HG02884 (cell line): ENCODE results near the gene TBX4.
A peak's percentile ranks its signal among the peaks of the same experiment; 100 is the strongest.

ENCODE experiments used
- ATAC-seq: cut with Tn5 transposase; IDR thresholded peaks from one replicate; pipeline ENCODE4 v1.9.1; 2021; ENCODE audit warnings: mild to moderate bottlenecking, moderate library complexity; ENCODE audit not compliant: unreplicated experiment

The TBX4 gene

GRCh38 chr17:61452301-61453290 lies at the start of gene TBX4:
Gene TBX4, plus strand, starts transcription at chr17:61452422. Its CDS starts 4,069 bp downstream, at chr17:61456491.
- ATAC-seq: no peak

- no peak for ATAC-seq
Observed at GRCh38 chr17:61402978-61403800, 49.0 kb upstream of the TBX4 start.

GRCh38 chr17:61403801-61404662 lies 48.2 kb upstream of the TBX4 start:
- no peak for ATAC-seq

- ATAC-seq: no peak
Observed at GRCh38 chr17:61404663-61404912, 47.6 kb upstream of the TBX4 start.

- ATAC-seq: no peak
Observed at GRCh38 chr17:61404913-61405685, 47.1 kb upstream of the TBX4 start.

- no peak for ATAC-seq
Observed at GRCh38 chr17:61405686-61406536, 46.3 kb upstream of the TBX4 start.

- ATAC-seq: no peak
Observed at GRCh38 chr17:61406537-61406845, 45.7 kb upstream of the TBX4 start.

- no peak for ATAC-seq
Observed at GRCh38 chr17:61406971-61407911, 45.0 kb upstream of the TBX4 start.

- no peak for ATAC-seq
Observed at GRCh38 chr17:61408151-61409041, 43.8 kb upstream of the TBX4 start.

GRCh38 chr17:61409301-61410112 lies 42.7 kb upstream of the TBX4 start:
- ATAC-seq: no peak

GRCh38 chr17:61410141-61411010 lies 41.8 kb upstream of the TBX4 start:
- ATAC-seq: no peak

- no peak for ATAC-seq
Observed at GRCh38 chr17:61411011-61411260, 41.3 kb upstream of the TBX4 start.

- peak; percentile 13 for ATAC-seq
Observed at GRCh38 chr17:61411261-61412142, 40.7 kb upstream of the TBX4 start.

GRCh38 chr17:61412143-61412859 lies 39.9 kb upstream of the TBX4 start:
- peak; percentile 55 for ATAC-seq
